Hepatic stellate cell (primary cell): ENCODE measurements around the gene SECISBP2.

Experiments
- DNase-seq: peaks from one replicate; pipeline ENCODE4 v3.0.0; 2011; ENCODE audit warnings: low spot score

SECISBP2 gene

DNA sequence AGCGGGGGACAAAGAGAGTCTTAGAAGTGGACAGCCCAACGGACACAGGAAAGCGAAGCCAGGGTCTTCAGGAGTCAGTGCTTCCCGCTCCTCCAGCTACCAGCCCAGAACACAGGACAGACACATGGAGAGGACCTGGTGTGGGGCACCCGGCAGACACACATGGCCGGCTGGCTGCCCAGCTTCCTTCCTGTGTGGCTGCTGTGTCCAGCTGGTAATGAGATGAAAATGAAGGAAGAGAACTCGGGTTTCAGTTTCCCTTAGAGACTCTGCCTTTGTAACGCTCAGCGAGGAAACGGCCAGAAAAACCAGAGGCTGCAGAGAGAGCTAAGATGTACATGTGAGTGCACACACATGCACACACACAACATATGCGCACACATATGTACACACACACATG, 87.5 kb downstream of the SECISBP2 start:
- DNase-seq, result no peak

DNA sequence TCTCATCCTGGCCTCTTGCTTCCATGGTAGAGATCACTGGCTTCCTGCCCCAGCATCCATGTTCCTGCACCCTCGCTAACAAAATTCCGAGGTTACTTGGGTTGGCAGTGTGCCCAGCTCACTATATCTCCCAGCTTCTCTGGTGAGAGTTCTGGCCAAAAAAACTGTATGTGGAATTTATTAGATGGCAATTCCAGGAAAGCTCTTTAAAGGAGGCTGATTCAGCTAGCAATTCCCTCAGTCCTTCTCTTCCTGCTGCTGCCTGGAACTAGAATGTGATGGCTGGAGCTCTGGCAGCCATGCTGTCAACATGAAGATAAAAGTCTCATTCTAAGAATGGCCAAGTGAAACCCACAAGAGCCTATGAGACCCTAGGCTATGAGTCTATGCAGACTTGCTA, 88.8 kb downstream of the SECISBP2 start:
- no peak for DNase-seq

DNA sequence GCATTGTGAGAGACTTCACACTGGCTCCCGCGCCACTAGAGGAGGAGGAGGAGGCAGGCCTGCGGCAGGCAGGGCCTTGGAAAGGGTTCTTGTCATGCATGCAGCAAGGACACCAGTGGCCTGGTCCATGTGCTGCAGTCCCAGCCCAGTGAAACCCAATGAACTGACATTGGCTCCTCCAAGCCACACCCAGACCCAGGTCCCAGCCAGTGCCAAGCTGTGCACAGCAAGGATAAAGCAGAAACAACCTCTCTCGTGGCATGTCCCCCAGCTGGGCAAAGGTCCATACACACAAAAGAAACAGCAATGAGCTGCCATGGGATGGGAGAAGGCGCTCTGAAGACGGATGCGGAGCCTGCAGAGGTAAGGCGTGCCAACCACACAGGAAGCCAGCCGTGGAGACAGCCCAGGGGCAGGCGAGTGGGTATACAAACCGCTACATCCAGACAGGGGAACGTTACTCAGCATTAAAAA, 90.4 kb downstream of the SECISBP2 start:
- DNase-seq, result no peak
